SW480 (cell line): Measurements from ENCODE around the gene RERE.

Source experiments
- DNase-seq: peaks from one replicate; pipeline ENCODE4 v3.0.0-alpha.2; 2016; ENCODE audit warnings: low spot score

The RERE gene

DNA sequence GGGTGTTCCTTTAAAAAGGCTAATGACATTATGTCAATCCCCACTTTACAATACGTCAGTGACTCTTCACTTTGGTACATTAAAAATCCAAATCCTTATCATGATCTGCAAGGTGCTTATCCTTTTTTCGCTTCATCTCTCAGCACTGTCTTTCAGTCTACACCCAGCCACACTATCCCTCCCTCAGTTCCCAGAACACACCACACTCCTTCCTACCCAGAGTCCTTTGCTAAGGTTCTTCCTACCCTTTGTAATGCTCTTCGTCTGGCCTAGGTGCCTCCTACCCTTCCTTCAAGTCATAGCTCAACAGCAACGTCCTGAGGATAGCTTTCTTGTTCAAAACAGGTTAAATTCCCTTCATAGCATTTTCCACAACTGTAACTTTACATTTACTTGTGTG lies 152.6 kb downstream of the RERE start:
- no peak for DNase-seq

DNA sequence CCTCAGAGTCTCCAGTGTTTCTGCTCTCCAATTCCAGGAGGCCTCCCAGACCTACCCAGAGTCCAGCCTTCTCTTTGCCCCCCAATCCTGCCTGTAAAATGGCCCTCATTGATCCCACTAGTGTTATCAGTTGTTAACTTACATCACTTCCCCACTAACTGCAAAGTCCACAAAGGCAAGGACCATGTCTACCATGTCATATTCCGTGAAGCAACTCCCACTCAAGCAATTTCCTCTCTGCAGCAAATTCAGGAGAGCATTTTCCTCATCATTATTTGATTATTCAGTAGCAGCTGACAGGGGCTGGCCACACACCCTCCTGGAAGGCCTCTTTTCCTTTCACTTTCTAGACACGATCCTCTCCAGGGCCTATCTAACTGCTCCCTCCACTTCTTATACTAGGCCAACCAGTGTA lies 153.5 kb downstream of the RERE start:
- no peak for DNase-seq

DNA sequence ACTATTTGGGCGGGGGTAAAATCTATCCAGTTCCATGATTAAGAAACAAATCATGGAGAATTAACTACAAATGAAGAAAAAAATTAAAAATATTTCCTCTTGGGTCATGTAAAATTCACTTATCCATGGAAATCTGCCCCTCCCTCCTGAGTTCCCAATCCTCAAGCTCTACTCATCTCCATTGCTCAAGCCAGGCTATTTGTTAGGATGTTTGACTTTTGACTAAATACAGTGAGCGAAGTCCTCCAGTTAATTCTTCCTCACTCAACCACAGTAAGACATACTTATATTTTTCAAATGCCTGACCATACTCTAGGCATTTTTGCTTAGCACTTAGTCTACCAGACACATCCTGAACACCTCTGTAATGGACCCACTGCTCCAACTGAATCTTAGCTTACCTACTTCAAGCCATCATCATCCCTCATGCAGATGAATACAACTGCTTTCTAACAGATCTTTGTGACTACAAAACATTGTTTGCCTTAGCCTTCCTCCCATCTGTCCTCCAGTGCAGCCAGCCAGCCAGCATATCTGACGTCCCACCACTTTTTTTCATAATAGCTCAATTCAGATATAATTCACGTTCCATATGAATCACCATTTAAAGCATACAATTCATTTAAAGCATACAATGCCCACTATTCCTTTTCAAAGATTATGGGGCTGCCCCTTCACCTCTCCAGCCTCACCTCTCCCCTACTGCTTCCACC lies 154.2 kb downstream of the RERE start:
- DNase-seq, result no peak

DNA sequence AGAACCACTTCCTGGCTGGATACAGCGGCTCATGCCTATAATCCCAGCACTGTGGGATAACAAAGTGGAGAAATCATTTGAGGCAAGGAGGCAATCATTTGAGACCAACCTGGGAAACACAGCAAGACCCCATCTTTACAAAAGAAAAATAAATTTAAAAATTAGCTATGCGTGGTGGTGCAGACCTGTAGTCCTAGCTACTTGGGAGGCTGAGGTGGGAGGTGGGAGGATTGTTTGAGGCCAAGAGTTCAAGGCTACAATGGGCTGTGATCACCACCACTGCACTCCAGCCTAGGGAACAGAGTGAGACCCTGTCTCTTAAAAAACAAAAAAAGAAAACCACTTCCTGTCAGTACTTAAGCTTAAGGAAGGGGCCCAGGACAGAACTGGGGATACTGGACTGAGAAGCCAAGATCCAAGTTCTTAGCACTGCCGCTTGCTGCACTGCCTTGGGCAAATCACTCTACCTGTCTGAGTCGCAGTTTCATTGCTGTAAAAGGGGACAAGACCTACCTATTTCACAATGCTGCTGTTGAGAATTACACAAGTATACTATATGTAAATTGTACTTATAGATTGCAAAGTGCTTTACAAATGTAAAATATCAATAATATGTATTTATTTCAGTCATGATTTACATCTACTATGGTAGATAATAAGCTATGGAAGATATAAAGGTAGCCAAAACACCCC lies 154.9 kb downstream of the RERE start:
- no peak for DNase-seq

DNA sequence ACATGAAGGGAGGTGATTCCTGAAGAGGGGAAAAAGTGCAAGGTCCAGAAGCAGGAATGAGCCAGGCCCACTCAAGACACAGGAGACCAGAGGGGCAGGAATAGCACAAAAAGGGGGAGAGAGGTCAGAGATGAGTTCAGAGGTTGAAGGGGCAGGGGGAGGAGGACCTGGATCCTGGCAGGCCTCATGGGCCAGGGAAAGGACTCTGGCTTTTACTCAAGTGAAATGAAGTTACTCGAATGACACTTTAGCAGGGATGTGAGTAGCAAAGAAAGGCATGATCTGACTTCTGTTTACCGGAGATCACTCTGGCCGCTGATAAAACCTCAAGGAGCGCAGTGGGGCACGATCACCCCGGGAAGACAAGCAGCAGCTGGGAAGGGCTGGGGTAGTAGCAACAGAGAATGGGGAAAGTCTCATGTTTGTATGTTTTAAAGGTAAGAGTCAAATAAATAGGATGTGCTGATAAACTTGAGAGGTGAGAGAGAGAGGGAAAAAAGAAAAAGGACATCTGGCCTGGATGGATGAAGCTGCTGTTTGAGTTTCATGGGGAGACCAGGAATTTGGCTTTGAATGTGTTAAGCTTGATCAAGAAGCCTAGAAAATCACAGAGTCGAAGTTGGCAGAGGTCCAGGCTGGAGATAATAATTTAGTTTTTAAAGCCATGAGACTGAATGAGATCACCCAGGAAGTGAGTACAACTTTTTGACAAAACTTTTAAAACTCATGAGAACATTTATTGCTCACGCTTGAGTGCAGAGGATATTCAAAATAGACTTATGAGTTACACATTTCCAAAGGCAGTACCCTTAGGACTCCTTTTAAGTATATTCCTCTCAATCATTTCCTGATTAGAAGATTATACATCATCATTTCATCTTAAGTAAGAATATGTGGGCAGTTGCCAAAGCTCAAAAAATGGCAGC lies 156.0 kb downstream of the RERE start:
- no peak for DNase-seq

DNA sequence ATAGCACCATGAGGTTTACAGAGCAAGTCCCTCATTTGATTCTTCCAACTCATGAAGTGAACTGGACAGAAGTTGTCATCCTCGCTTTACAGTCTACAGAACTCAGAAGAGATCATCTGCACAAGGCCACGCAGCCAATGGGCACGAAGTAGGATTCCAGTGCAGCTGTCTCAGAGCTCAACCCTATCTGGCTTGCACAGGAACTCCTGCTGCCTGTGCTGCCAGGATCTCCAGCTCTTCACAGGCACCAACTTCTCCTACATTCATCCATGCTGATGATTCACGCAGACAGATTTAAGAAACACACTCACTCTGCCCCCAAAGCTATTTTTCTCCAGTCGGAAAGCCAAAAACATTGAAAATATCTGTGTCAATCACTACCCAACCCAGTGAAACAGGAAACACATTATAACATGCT lies 157.0 kb downstream of the RERE start:
- DNase-seq, result no peak

DNA sequence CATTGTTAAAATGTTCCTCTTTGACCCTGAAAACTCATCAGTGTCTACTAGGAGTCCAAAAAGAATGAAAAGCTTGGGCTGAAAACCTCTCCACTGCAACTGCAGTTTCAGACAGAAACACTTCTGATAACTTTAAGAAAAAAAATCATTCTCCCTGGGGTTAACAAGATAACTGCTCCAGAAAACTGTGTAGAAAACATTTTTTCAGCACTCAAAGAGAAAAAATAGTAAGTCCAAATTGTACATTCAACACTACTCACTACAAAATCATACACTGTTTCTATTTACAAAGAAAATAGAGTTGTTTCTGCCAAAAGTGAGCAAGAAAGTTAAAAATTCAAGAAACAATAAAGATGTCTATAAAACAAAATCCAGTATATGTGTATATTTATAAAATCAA lies 157.8 kb downstream of the RERE start:
- no peak for DNase-seq

DNA sequence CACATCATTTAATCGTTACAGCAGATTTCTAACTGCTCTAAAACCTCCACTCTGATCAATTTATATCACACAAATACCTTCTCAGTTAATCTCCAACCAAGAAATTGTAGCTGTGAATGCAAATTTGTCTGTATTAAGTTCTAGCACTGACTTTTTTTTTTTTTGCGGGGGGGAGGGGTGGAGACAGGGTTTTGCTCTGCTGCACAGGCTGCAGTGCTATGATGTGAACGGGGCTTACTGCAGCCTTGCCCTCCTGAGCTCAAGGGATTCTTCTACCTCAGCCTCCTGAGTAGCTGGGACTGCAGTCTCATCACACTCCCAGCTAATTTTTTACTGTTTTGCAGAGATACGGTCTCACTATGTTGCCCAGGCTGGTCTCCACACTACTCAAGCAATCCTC lies 163.6 kb downstream of the RERE start:
- no peak for DNase-seq

DNA sequence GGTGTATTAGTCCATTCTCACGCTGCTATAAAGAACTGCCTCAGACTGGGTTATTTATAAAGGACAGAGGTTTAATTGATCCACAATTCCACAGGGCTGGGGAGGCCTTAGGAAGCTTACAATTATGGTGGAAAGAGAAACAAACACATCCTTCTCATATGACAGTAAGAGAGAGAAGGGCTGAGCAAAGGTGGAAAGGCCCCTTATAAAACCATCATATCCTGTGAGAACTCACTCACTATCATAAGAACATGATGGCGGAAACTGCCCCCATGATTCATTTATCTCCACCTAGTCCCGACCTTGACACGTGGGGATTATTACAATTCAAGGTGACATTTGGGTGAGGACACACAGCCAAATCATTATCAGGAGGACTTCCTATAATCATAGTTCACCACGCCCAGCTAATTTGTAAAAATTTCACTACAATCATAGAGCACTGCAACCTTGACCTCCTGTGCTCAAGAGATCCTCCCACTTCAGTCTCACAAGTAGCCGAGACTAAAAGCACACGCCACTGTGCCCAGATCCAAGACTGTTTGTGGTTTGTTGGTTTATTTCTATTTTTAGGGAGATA lies 164.9 kb downstream of the RERE start:
- no peak for DNase-seq

DNA sequence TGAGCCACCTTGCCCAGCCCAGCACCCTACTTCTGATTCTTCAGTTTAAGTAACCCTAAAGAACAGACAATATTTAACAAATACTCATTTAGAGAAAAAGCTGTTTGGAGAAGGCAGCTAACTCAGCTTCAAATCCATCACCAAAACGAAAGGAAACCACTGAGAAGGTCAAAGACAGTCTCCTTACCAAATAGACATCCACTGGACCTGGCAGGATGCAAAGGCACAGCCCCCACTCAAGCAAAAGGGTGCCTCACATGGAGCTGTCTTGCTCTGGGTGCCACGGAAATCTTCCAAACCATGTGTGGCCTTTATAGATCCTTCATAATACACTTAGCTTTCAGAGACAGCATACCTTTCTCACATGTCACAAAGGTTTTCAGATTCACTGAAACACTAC lies 165.5 kb downstream of the RERE start:
- DNase-seq, result no peak

DNA sequence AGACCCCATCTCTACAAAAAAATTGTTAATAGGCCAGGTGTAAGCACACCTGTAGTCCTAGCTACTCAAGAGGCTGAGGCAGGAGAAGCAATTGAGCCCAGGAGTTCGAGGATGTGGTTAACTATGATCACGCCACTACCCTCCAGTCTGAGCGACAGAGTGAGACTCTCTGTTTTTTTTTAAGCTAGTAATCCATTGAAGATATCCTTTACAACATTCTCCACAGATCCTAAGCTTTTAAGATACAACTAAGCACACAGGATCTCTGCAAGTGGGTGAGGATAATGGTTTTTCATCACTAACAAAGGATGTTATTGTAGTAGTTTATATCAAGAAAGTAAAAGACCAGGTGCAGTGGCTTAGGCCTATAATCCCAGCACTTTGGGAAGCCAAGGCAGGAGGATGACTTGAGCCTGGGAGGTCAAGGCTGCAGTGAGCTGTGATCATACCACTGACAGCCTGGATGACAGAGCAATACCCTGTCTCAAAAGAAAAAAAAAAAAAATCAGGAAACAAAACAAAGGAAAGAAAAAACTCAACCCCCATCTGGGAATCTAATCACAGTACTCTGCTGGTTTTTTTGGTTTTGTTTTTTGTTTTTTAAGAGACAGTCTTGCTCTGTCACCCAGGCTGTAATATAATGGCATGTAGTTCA lies 166.1 kb downstream of the RERE start:
- DNase-seq, result no peak

DNA sequence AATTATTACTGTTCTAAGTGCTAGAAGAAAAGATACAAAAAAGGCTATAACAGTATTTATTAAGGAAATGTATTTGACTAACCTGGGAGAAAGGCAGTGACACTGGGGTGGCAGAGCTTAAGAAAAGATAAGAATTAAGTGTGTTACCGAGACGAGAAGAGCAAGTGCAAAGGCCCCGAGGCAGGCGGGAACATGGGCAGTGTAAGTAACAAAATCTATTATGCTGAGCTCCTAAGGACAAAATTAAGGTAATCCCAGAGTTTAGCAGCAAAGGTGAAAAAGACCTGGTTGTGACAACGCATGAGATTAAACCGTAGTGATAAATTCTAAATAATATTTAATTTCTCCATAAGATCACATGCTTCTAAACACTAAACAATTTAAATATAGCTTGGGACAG lies 167.6 kb downstream of the RERE start:
- DNase-seq, result no peak

DNA sequence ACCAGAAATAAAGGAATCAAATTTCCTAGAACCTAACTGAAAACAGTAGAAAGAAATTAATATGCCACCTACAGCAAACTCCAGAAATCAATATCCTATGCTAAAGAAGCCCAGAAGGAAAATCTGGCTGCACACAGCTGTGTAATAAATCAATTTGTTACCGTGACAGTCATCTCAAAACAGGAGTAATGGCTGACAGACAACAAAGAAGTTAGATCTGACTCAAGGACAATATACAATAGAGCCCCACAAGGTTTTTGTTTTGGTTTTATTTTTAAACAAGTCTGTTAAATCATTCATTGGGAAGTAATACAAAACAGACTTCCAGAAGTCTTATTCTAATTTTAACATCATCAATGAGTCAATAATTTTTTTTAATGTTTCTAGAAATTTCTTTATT lies 168.4 kb downstream of the RERE start:
- no peak for DNase-seq

DNA sequence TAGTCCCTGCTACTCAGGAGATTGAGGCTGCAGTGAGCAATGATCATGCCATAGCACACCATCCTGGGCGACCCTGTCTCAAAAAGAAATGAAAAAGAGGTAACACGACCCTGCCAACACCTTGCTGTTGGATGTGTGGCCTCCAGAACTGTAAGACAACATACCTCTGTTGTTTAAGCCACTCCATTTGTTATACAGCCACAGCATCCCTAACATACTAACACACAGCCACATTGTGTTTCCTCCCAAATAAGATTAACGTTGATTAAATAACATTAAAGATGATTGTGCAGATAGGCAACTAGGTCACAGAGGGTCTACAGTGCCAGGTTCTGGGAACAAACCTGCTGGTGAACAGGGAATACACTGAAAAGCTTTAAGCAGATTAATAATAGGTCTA lies 170.4 kb downstream of the RERE start:
- DNase-seq, result no peak

DNA sequence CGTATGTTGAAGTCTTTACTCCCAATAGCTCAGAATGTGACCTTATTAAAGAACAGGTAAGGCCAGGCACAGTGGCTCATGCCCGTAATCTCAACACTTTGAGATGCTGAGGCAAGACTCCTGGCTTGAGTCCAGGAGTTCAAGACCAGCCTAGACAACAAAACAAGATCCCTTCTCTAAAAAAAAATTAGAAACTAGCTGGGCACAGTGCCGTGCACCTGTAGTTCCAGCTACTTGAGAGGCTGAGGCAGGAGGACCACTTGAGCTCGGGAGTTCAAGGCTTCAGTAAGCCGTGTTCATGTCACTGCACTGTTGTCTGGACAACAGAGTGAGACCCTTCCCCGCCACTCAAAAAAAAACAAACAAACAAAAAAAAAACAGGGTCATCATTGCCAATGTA lies 171.3 kb downstream of the RERE start:
- no peak for DNase-seq

DNA sequence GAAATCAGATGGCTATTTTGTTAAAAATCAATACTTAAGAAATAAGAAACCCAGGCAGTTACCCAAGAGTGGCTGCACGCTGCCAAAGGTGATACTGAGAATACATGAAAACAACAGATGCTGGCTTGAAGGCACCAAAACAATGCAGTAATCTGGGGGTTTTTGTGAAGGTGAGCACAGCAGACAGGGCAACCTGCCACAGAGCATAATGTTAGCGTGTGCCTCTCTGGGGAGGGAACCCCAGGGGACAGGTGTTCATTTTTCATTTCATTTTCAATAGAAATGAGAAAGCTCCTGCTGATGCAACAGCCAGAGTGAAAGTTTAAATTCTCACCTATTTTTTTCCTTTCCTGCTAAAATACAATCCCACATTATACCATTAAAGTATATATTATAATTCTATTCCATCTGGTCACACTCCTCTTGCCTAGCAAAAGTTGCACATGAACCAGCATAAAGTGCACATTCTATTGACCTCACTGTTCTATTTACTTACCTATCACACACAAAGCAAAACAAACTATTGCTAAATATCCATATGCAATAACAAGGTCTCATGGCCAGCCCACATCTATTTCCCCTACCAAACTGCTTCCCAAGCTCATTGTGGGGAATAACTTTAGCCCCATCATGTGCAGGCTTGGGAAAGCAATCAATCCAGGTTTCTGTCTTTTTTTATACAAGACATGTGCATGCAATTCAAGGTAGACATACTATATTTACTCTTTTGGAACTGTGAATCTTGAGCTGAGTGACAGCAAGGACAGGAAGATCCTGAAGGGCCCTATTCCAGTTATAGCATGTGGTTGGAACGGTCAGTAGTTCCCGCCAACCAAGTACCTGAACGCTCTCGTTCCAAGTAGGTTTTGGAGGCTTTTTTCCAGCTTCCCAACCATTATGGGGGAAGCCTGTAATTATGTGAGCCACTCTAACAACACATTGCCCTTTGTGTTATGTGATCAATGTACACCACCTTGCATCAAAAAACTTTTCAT lies 173.6 kb downstream of the RERE start:
- DNase-seq, result no peak

DNA sequence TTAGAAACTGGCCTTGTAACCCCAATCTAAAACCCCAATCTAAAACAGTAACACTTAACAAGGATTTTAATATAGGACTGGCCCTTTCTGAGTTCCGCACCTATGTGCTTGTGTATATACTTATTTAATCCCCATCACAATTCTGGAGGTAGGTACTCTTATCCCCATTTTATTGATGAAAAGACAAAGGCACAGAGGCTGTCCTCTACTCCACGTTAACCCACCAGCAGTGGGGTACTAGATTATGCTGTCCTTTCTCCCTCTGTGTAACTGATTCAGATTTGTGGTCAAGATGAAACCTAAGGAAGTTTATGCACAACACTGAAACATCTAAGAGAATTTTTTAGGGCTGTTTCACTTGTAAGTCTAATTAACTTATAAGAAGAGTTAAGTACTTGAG lies 175.3 kb downstream of the RERE start:
- DNase-seq, result no peak

DNA sequence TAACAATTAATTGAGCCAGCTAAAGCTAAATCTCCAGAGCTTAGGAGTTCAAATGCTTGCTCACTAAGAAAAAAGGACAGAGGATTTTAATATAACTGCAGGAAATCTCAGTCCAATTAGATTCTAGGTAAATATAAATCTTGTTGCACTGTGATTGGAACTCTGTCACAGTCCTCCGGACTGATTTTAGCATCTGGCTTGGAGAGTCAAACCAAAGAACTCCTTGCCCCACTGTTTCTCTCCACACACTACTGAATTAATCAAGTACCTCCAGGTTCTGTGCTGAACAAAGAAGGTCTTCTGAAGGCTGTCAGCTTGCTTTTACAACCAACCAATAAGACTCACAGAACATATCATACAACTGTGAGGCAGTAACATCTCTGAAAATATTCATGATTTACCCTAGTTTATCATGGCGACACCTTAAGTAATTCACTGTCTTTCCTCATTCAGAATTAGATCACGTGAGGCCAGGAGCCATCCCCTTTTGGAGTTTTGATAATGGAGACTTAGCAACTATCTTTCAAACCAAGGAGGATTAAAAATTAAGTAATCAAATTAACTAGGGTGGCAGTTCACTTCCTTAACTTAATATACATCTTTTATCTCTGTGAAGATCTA lies 176.0 kb downstream of the RERE start:
- DNase-seq, result no peak

DNA sequence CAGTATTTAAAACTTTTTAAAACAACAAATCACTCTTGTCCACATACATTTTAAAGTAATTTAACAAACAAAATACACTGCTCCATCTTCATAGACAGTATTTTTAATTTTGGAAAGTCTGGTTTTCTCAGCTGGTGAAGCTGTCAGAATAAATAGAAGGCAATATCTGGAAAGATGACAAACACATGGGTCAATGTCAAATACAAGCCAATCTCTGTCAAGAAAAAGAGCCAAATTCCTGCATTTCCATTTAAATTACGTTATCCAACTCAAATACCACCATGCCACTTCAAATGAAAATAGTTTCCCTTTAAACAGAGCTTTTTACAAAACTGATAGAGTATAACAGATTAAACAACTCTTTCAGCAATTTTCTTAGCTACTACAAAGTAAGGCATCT lies 176.5 kb downstream of the RERE start:
- no peak for DNase-seq

DNA sequence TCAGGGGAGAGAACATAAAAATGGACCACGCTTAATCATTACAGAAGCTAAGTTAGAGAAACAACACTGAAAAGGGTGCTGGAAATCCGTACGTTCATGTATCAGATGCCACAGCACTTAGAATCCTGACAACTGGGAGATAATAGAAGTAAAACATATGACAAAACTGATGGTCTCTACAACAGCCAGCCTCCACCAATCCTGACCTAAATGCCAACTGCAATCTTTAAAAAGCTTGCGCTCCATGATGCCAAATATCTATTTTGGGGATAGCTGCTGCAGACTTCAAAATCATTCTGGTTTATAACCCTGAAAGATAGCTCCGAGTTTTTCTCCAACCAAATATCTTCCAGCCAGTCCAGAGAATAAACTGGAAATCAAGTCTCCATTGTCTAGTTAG lies 178.3 kb downstream of the RERE start:
- DNase-seq, result no peak
